Type B pancreatic cell (in vitro differentiated cells): ENCODE measurements around the gene UBP1. TPM values are rescaled to one million over a fixed set of nuclear protein-coding genes. Genes with fewer than 3 reads are reported as not detected.
"Not testable (repeated sequence)": the region's sequence is repeated elsewhere in the genome, so short reads cannot be mapped to it uniquely, and the experiment has no call there.

ENCODE experiments used
- DNase-seq: peaks from one replicate; pipeline ENCODE4 v3.0.0; 2021; ENCODE audit warnings: mixed read lengths; ENCODE audit not compliant: unreplicated experiment; ENCODE audit errors: extremely low spot score
- H3K27ac Mint-ChIP-seq: 2 replicates; pipeline ENCODE4 v1.8.0; 2021; ENCODE audit warnings: mild to moderate bottlenecking, mixed read lengths
- H3K27me3 Mint-ChIP-seq: 2 replicates; pipeline ENCODE4 v1.8.0; 2021; ENCODE audit warnings: mixed read lengths
- H3K36me3 Mint-ChIP-seq: 2 replicates; pipeline ENCODE4 v1.8.0; 2021; ENCODE audit warnings: mixed read lengths
- H3K4me1 Mint-ChIP-seq: one replicate; pipeline ENCODE4 v1.8.0; 2021; ENCODE audit warnings: mixed read lengths; ENCODE audit not compliant: unreplicated experiment
- H3K4me3 Mint-ChIP-seq: 2 replicates; pipeline ENCODE4 v1.8.0; 2021; ENCODE audit warnings: mild to moderate bottlenecking, mixed read lengths
- H3K9me3 Mint-ChIP-seq: 2 replicates; pipeline ENCODE4 v1.8.0; 2021; ENCODE audit warnings: mixed read lengths
- CTCF ChIP-seq: fragments of 200-600 bp; sonication (generic); conservative IDR thresholded peaks from 2 replicates; pipeline ENCODE4 v1.5.0; 2021; ENCODE audit warnings: antibody characterized with exemption, mild to moderate bottlenecking
- total RNA-seq: library from RNA; stranded (reverse); gene quantifications from 2 replicates; pipeline ENCODE4 v1.2.1, GENCODE V29; 2021; ENCODE audit warnings: low replicate concordance

Gene UBP1
- total RNA-seq, 1 donor from 2014 or later = 68.2 TPM

- no peaks in the 10 kb centered on the region for H3K27me3 Mint-ChIP-seq
- H3K4me3 Mint-ChIP-seq = no peak overlapping the region
- no peak overlapping the region for H3K27ac Mint-ChIP-seq
- no peak for TF ChIP-seq CTCF
- peaks cover 21% of the 10 kb centered on the region for H3K4me1 Mint-ChIP-seq
- peaks cover 26% of the 10 kb centered on the region for H3K36me3 Mint-ChIP-seq
- no peak for DNase-seq
- H3K9me3 Mint-ChIP-seq = no peaks in the 10 kb centered on the region
These were observed 14.8 kb downstream of the UBP1 start for GRCh38 chr3:33425453-33425852.

- DNase-seq = no peak
- peaks cover 29% of the 10 kb centered on the region for H3K36me3 Mint-ChIP-seq
- peaks cover 19% of the 10 kb centered on the region for H3K4me1 Mint-ChIP-seq
- H3K9me3 Mint-ChIP-seq = no peaks in the 10 kb centered on the region
- no peak overlapping the region for H3K4me3 Mint-ChIP-seq
- TF ChIP-seq CTCF = no peak
- H3K27ac Mint-ChIP-seq = no peak overlapping the region
- no peaks in the 10 kb centered on the region for H3K27me3 Mint-ChIP-seq
These were observed 15.4 kb downstream of the UBP1 start for GRCh38 chr3:33424606-33425452.

- Mint-ChIP-seq H3K36me3 (peaks cover 46% of the 10 kb centered on the region), H3K27me3 (no peaks in the 10 kb centered on the region), H3K9me3 (no peaks in the 10 kb centered on the region), H3K4me1 (no peaks in the 10 kb centered on the region), H3K27ac (no peak overlapping the region), H3K4me3 (no peak overlapping the region)
- TF ChIP-seq CTCF = no peak
- no peak for DNase-seq
These were observed 19.2 kb downstream of the UBP1 start for GRCh38 chr3:33420966-33421365.

GRCh38 chr3:33419948-33420347, 20.3 kb downstream of the UBP1 start:
- no peak overlapping the region for H3K4me3 Mint-ChIP-seq
- H3K27ac Mint-ChIP-seq = no peak overlapping the region
- DNase-seq = no peak
- H3K4me1 Mint-ChIP-seq = no peaks in the 10 kb centered on the region
- H3K36me3 Mint-ChIP-seq = peaks cover 44% of the 10 kb centered on the region
- H3K27me3 Mint-ChIP-seq = no peaks in the 10 kb centered on the region
- no peaks in the 10 kb centered on the region for H3K9me3 Mint-ChIP-seq
- TF ChIP-seq CTCF = no peak

GRCh38 chr3:33417066-33417673, 23.0 kb downstream of the UBP1 start:
- no peak for DNase-seq
- Mint-ChIP-seq H3K9me3 (no peaks in the 10 kb centered on the region), H3K4me1 (no peaks in the 10 kb centered on the region), H3K27ac (no peak overlapping the region), H3K27me3 (no peaks in the 10 kb centered on the region), H3K36me3 (peaks cover 42% of the 10 kb centered on the region), H3K4me3 (no peak overlapping the region)
- no peak for TF ChIP-seq CTCF

- H3K36me3 Mint-ChIP-seq = peaks cover 47% of the 10 kb centered on the region
- H3K27ac Mint-ChIP-seq, H3K4me3 Mint-ChIP-seq, H3K4me1 Mint-ChIP-seq, DNase-seq, H3K9me3 Mint-ChIP-seq, H3K27me3 Mint-ChIP-seq: not testable (repeated sequence)
These were observed 29.4 kb downstream of the UBP1 start for GRCh38 chr3:33410816-33411215.
